Endothelial cell (in vitro differentiated cells): ENCODE results near the gene RBFOX2. TPM values are rescaled to one million over a fixed set of nuclear protein-coding genes. Genes with fewer than 3 reads are reported as not detected.

Source experiments
- DNase-seq: peaks from one replicate; pipeline ENCODE4 v3.0.0; 2021; ENCODE audit warnings: low spot score
- H3K27ac Mint-ChIP-seq: one replicate; pipeline ENCODE4 v1.8.0; 2021; ENCODE audit warnings: mixed read lengths, inconsistent platforms; ENCODE audit not compliant: unreplicated experiment
- H3K27me3 Mint-ChIP-seq: one replicate; pipeline ENCODE4 v1.8.0; 2021; ENCODE audit warnings: mild to moderate bottlenecking, moderate library complexity, mixed read lengths, inconsistent platforms; ENCODE audit not compliant: unreplicated experiment
- H3K36me3 Mint-ChIP-seq: one replicate; pipeline ENCODE4 v1.8.0; 2021; ENCODE audit warnings: mild to moderate bottlenecking, low read depth, mixed read lengths, inconsistent platforms; ENCODE audit not compliant: unreplicated experiment
- H3K4me1 Mint-ChIP-seq: one replicate; pipeline ENCODE4 v1.8.0; 2021; ENCODE audit warnings: mild to moderate bottlenecking, mixed read lengths, inconsistent platforms; ENCODE audit not compliant: unreplicated experiment
- H3K4me3 Mint-ChIP-seq: one replicate; pipeline ENCODE4 v1.8.0; 2021; ENCODE audit warnings: mild to moderate bottlenecking, mixed read lengths, inconsistent platforms; ENCODE audit not compliant: unreplicated experiment
- H3K9me3 Mint-ChIP-seq: one replicate; pipeline ENCODE4 v1.8.0; 2021; ENCODE audit warnings: mixed read lengths, inconsistent platforms; ENCODE audit not compliant: unreplicated experiment
- CTCF ChIP-seq: fragments of 200-600 bp; sonication (generic); IDR thresholded peaks from one replicate; pipeline ENCODE4 v1.5.0; 2021; ENCODE audit warnings: antibody characterized with exemption; ENCODE audit not compliant: unreplicated experiment
- total RNA-seq: library from RNA; stranded (reverse); fragmentation: NEBNext Ultra II Directional; extraction: Animal tissue kit (Norgen Biotek cat#: 25700); gene quantifications from one replicate; pipeline ENCODE4 v1.2.1, GENCODE V29; 2021; ENCODE audit not compliant: unreplicated experiment

Gene RBFOX2
- total RNA-seq, 1 donor from 2014 or later: 228 TPM

GRCh38 chr22:36015155-36015810 is 13.3 kb downstream of the RBFOX2 start:
- TF ChIP-seq CTCF: no peak
- Mint-ChIP-seq H3K27ac (no peak overlapping the region), H3K27me3 (peaks cover 2% of the 10 kb centered on the region), H3K9me3 (no peaks in the 10 kb centered on the region), H3K4me3 (no peak overlapping the region), H3K36me3 (no peaks in the 10 kb centered on the region), H3K4me1 (peaks cover 46% of the 10 kb centered on the region)
- no peak for DNase-seq

GRCh38 chr22:36014546-36015074 is 14.0 kb downstream of the RBFOX2 start:
- H3K9me3 Mint-ChIP-seq: no peaks in the 10 kb centered on the region
- no peak overlapping the region for H3K4me3 Mint-ChIP-seq
- peaks cover 50% of the 10 kb centered on the region for H3K4me1 Mint-ChIP-seq
- no peak overlapping the region for H3K27ac Mint-ChIP-seq
- H3K27me3 Mint-ChIP-seq: peaks cover 2% of the 10 kb centered on the region
- no peak for TF ChIP-seq CTCF
- H3K36me3 Mint-ChIP-seq: no peaks in the 10 kb centered on the region
- DNase-seq: no peak

- H3K9me3 Mint-ChIP-seq: no peaks in the 10 kb centered on the region
- TF ChIP-seq CTCF: no peak
- H3K4me3 Mint-ChIP-seq: no peak overlapping the region
- H3K27ac Mint-ChIP-seq: no peak overlapping the region
- DNase-seq: no peak
- H3K27me3 Mint-ChIP-seq: no peaks in the 10 kb centered on the region
- H3K4me1 Mint-ChIP-seq: peaks cover 42% of the 10 kb centered on the region
- no peaks in the 10 kb centered on the region for H3K36me3 Mint-ChIP-seq
Observed at GRCh38 chr22:36012332-36012731, 16.3 kb downstream of the RBFOX2 start.

GRCh38 chr22:36010882-36011281 is 17.7 kb downstream of the RBFOX2 start:
- Mint-ChIP-seq H3K4me1 (peaks cover 36% of the 10 kb centered on the region), H3K4me3 (no peak overlapping the region), H3K27me3 (no peaks in the 10 kb centered on the region), H3K36me3 (no peaks in the 10 kb centered on the region), H3K9me3 (no peaks in the 10 kb centered on the region), H3K27ac (peak overlapping the region; percentile 58)
- DNase-seq: no peak
- no peak for TF ChIP-seq CTCF

GRCh38 chr22:36010090-36010489 is 18.5 kb downstream of the RBFOX2 start:
- Mint-ChIP-seq H3K9me3 (no peaks in the 10 kb centered on the region), H3K4me3 (peak overlapping the region; percentile 49), H3K27me3 (no peaks in the 10 kb centered on the region), H3K36me3 (no peaks in the 10 kb centered on the region), H3K27ac (no peak overlapping the region), H3K4me1 (peaks cover 32% of the 10 kb centered on the region)
- no peak for TF ChIP-seq CTCF
- peak; percentile 19 for DNase-seq
